PC-3 (cell line): ENCODE results near the gene PLOD1. TPM values are rescaled to one million over a fixed set of nuclear protein-coding genes. Genes with fewer than 3 reads are reported as not detected.

Experiments
- ATAC-seq: fragments of 200-7000 bp; cut with Tn5 transposase; 2 replicates; pipeline ENCODE4 v1.9.1; 2020; ENCODE audit warnings: mild to moderate bottlenecking, moderate library complexity
- BruUV-seq: library from RNA; stranded (reverse); fragments of 400-500 nt; replicated peaks from 2 replicates; lab custom pipeline; 2021; lab: Mats Ljungman, UMichigan
- CTCF ChIA-PET: fragments of 300-600 bp; sonication (Branson Sonifier 250); formaldehyde crosslinking; loops from one replicate; lab custom pipeline; 2022; ENCODE audit warnings: antibody characterized with exemption; lab: Charles Lee
- POLR2A ChIA-PET: fragments of 300-600 bp; sonication (Branson Sonifier 250); formaldehyde crosslinking; loops from one replicate; lab custom pipeline; 2022; ENCODE audit warnings: antibody characterized with exemption; ENCODE audit not compliant: unreplicated experiment; lab: Charles Lee
- DNase-seq: peaks from one replicate; pipeline ENCODE4 v3.0.0-alpha.2; 2015
- H2AFZ ChIP-seq: fragments of 300-600 bp; sonication (generic); 2 replicates; pipeline ENCODE4 v1.6.0; 2016; ENCODE audit warnings: antibody characterized with exemption, low read length
- H3F3A ChIP-seq: fragments of 300-600 bp; sonication (generic); one replicate; pipeline ENCODE4 v1.6.0; 2017; ENCODE audit warnings: antibody characterized with exemption, low read length, control low read depth, mild to moderate bottlenecking; ENCODE audit not compliant: unreplicated experiment
- H3K27ac ChIP-seq: fragments of 300-600 bp; sonication (generic); 2 replicates; pipeline ENCODE4 v1.5.1; 2016; ENCODE audit warnings: mild to moderate bottlenecking, low read length
- H3K27me3 ChIP-seq: fragments of 300-600 bp; sonication (generic); 2 replicates; pipeline ENCODE4 v1.6.1; 2016; ENCODE audit warnings: low read length, mixed read lengths
- H3K36me3 ChIP-seq: fragments of 300-600 bp; sonication (generic); 2 replicates; pipeline ENCODE4 v1.6.1; 2016; ENCODE audit warnings: low read depth, mixed run types, low read length, mixed read lengths
- H3K4me1 ChIP-seq: fragments of 300-600 bp; sonication (generic); 2 replicates; pipeline ENCODE4 v1.5.1; 2016; ENCODE audit warnings: low read length; ENCODE audit not compliant: insufficient read depth
- H3K4me2 ChIP-seq: fragments of 300-600 bp; sonication (generic); 2 replicates; pipeline ENCODE4 v1.6.0; 2016; ENCODE audit warnings: low read length
- H3K4me3 ChIP-seq: fragments of 300-600 bp; sonication (generic); 2 replicates; pipeline ENCODE4 v1.5.1; 2016; ENCODE audit warnings: mild to moderate bottlenecking, low read length, mixed read lengths
- H3K79me2 ChIP-seq: fragments of 300-600 bp; sonication (generic); 2 replicates; pipeline ENCODE4 v1.6.1; 2017; ENCODE audit warnings: low read length, mixed read lengths
- H3K9ac ChIP-seq: fragments of 300-600 bp; sonication (generic); 2 replicates; pipeline ENCODE4 v1.6.0; 2016; ENCODE audit warnings: mild to moderate bottlenecking, low read length
- H3K9me2 ChIP-seq: fragments of 300-600 bp; sonication (generic); replicated peaks from 2 replicates; pipeline ENCODE4 v1.6.1; 2016; ENCODE audit warnings: mixed run types, low read length, mixed read lengths
- H3K9me3 ChIP-seq: fragments of 300-600 bp; sonication (generic); 2 replicates; pipeline ENCODE4 v1.6.1; 2016; ENCODE audit warnings: low read length, mixed read lengths
- H4K20me1 ChIP-seq: fragments of 300-600 bp; sonication (generic); 2 replicates; pipeline ENCODE4 v1.6.1; 2016; ENCODE audit warnings: low read length, mixed read lengths
- EZH2 ChIP-seq: fragments of 300-600 bp; sonication (generic); IDR thresholded peaks from one replicate; pipeline ENCODE4 v1.6.1; 2017; ENCODE audit warnings: antibody characterized with exemption, mild to moderate bottlenecking, low read length; ENCODE audit not compliant: unreplicated experiment
- EZH2phosphoT487 ChIP-seq: fragments of 300-600 bp; sonication (generic); IDR thresholded peaks from 2 replicates; pipeline ENCODE4 v1.6.1; 2018; ENCODE audit warnings: mild to moderate bottlenecking, antibody characterized with exemption, low read length, borderline replicate concordance
- intact Hi-C: fragments of 100-400 bp; cut with micrococcal nuclease; formaldehyde crosslinking; loops from 2 replicates; pipeline ENCODE4 v1.9.0; 2023
- total RNA-seq: library from RNA; depleted of rRNA; stranded (reverse); fragments of >200 nt; gene quantifications from 2 replicates; pipeline ENCODE4 v1.2.3, GENCODE V29; 2014
- TF ChIP-seq, protein P1 (sequence below): fragments of 300-600 bp; sonication (generic); conservative IDR thresholded peaks from 2 replicates; pipeline ENCODE4 v1.5.1; 2017; ENCODE audit warnings: antibody characterized with exemption, low read depth, mild to moderate bottlenecking, low read length

PLOD1 gene
- total RNA-seq, 1 experiment from 2014 or later, result 179 TPM

DNA sequence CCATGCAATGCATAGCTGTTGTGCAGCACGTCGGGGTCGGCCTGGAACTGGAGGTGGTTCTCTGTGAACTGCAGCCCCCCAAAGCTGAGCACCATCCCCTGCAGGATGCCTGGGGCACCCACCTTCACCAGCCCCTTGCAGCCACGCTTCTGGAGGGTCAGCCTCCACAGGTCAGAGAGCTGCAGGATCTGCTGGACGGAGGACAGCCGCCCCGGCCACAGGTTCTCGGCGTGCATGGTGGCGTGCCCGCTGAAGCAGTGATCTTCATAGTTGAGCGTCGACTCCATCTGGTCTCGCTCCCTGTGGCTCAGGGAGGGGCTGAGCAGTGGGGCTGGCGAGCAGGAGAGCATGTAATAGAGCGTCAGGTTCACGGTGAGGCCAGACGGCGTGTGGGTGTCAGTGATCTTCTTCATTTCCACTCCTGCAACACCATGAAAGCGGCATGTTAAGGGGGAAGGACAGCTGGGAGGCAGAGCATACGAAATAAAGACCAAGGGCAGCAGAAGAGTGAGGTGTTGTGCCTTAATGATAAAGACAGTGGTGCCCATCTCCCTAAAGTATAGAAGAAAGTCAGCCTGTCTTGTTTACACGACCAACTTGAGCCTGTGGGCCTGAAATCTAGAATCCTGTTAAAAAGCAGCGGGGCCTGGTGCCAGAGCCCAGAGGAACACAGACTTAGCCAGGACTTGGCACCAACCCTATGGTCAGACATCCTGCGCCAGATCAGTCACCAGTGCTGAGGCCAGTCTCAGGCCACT, 11.3 kb upstream of the PLOD1 start:
- Histone ChIP-seq H3K4me2 (peak overlapping the region; percentile 92), H4K20me1 (peaks cover 26% of the 10 kb centered on the region)

DNA sequence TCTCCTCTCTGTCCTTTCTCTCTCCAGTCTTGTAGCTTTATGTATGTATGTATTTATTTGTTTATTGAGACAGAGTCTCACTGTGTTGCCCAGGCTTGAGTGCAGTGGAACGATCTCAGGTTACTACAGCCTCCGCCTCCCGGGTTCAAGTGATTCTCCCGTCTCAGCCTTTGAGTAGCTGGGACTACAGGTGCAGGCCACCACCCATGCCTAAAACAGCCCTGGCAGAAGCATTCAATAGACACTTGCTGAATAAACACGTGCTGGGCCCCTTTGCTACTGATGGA, 10.7 kb upstream of the PLOD1 start:
- DNase-seq (no peak), ATAC-seq (no peak)
- no peak for TF ChIP-seq EZH2
- TF ChIP-seq, protein P1, sequence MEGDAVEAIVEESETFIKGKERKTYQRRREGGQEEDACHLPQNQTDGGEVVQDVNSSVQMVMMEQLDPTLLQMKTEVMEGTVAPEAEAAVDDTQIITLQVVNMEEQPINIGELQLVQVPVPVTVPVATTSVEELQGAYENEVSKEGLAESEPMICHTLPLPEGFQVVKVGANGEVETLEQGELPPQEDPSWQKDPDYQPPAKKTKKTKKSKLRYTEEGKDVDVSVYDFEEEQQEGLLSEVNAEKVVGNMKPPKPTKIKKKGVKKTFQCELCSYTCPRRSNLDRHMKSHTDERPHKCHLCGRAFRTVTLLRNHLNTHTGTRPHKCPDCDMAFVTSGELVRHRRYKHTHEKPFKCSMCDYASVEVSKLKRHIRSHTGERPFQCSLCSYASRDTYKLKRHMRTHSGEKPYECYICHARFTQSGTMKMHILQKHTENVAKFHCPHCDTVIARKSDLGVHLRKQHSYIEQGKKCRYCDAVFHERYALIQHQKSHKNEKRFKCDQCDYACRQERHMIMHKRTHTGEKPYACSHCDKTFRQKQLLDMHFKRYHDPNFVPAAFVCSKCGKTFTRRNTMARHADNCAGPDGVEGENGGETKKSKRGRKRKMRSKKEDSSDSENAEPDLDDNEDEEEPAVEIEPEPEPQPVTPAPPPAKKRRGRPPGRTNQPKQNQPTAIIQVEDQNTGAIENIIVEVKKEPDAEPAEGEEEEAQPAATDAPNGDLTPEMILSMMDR, result no peak
- TF ChIP-seq EZH2phosphoT487, result no peak
- peak overlapping the region; percentile 68 for H3K4me3 ChIP-seq
- peaks cover 45% of the 10 kb centered on the region for H3K79me2 ChIP-seq
- no TSS peak for BruUV-seq
- no peak overlapping the region for H3K9ac ChIP-seq
- no peaks in the 10 kb centered on the region for H3K9me2 ChIP-seq
- H4K20me1 ChIP-seq, result peaks cover 26% of the 10 kb centered on the region
- H3K36me3 ChIP-seq, result peaks cover 9% of the 10 kb centered on the region; the same call in 1 of the 2 replicates
- no peaks in the 10 kb centered on the region for H3K9me3 ChIP-seq
- H3K27ac ChIP-seq, result no peak overlapping the region
- no peaks in the 10 kb centered on the region for H3K27me3 ChIP-seq
- peak overlapping the region; percentile 92 for H3K4me2 ChIP-seq
- H2AFZ ChIP-seq, result no peak overlapping the region
- H3F3A ChIP-seq, result no peaks in the 10 kb centered on the region
- intact Hi-C loops, result no loop called here
- CTCF ChIA-PET, result no interaction called here
- POLR2A ChIA-PET, result no interaction called here
- H3K4me1 ChIP-seq, result peaks cover 36% of the 10 kb centered on the region

More for the DNA sequence above, 11.3 kb upstream of the PLOD1 start:
- ChIA-PET CTCF (no interaction called here), POLR2A (no interaction called here)
- peaks cover 9% of the 10 kb centered on the region; the same call in 1 of the 2 replicates for H3K36me3 ChIP-seq
- BruUV-seq, result no TSS peak
- H3K9me3 ChIP-seq, result no peaks in the 10 kb centered on the region
- H3K27me3 ChIP-seq, result no peaks in the 10 kb centered on the region
- ATAC-seq (no peak), DNase-seq (no peak)
- no peaks in the 10 kb centered on the region for H3K9me2 ChIP-seq
- H3K4me3 ChIP-seq, result peak overlapping the region; percentile 68; the same call in 1 of the 2 replicates
- no peaks in the 10 kb centered on the region for H3F3A ChIP-seq
- H3K79me2 ChIP-seq, result peaks cover 45% of the 10 kb centered on the region
- TF ChIP-seq EZH2phosphoT487, result no peak
- TF ChIP-seq, protein P1, result no peak
- TF ChIP-seq EZH2, result no peak
- intact Hi-C loops, result no loop called here
- no peak overlapping the region for H3K27ac ChIP-seq
- H3K4me1 ChIP-seq, result peaks cover 40% of the 10 kb centered on the region
- H2AFZ ChIP-seq, result no peak overlapping the region
- no peak overlapping the region for H3K9ac ChIP-seq
